ENCODE results near the gene MAPK7. TPM values are rescaled to one million over a fixed set of nuclear protein-coding genes. Genes with fewer than 3 reads are reported as not detected.

The MAPK7 gene
- total and polyA plus RNA-seq, 2 donors (not counting 3 experiments of a cell fraction or from before 2014, with no cell fraction given) = 16.8 to 30.7 TPM

DNA sequence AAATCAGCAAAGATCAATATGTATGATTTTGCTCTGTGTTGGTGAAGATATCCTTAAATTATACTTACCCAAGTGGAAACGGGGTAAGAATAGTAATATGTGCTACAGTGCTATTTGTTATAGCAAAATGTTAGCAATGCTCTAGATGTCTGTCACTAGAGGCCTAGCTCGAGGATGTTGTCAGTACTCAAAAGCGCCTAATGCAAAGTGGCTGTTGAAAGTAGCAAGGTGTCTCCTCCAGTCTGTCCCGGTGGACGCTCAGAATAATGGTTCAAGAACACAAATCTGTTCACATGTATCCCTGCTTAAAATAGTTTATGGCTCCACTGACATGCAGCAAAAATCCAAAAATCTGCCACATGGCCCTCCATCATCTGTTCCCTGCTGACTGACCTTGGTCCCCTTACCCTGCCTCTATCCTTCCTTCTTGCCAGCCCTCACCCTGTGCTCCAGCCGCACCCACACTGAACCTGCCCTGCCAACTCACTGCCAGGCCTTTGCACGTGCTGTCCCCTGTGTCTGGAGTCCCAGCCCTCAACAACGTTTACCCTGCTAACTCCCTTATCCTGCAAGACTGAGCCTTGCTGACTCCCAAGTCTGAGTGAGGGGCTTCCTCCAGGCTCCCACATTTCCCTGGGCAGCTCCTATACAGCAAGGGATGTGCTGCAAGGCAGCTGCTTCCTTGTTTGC lies 23.2 kb downstream of the MAPK7 start:
- Histone ChIP-seq H3K79me2 (ENCODE audit: control insufficient read depth, insufficient read depth, low read length) (no peaks in the 10 kb centered on the region), H3K36me3 (ENCODE audit: control insufficient read depth in 2 of 2, extremely low read depth in 1 of 2, insufficient read depth in 2 of 2, low read length in 2 of 2) (no peaks in the 10 kb centered on the region), H2AFZ (ENCODE audit: low read depth, low read length) (no peak overlapping the region), H3K4me1 (ENCODE audit: control insufficient read depth, extremely low read depth, insufficient read depth, low read length) (peaks cover 10% of the 10 kb centered on the region), H3K27ac (ENCODE audit: insufficient read depth, low read depth, low read length) (no peak overlapping the region), H3K9me1 (replicated peaks; ENCODE audit: control insufficient read depth, extremely low read depth, insufficient read depth, low read length) (no peaks in the 10 kb centered on the region), H3K9ac (replicated peaks; ENCODE audit: extremely low read depth, insufficient read depth, low read length) (no peak overlapping the region), H3K27me3 (ENCODE audit: control insufficient read depth in 2 of 2, insufficient read depth in 2 of 2, low read length in 2 of 2) (no peaks in the 10 kb centered on the region), H3K4me3 (replicated peaks in 1 of 3; ENCODE audit: insufficient read depth in 1 of 3, low read depth in 1 of 3, low read length in 3 of 3) (no peak overlapping the region), H3K9me3 (replicated peaks; ENCODE audit: control insufficient read depth, insufficient read depth, low read length) (no peaks in the 10 kb centered on the region), H4K20me1 (replicated peaks; ENCODE audit: control insufficient read depth, extremely low read depth, insufficient read depth, low read length) (no peaks in the 10 kb centered on the region), H3K4me2 (ENCODE audit: insufficient read depth, low read length) (no peak overlapping the region)
- CTCF ChIA-PET = interaction anchor here (1.4 kb wide), 1 partner anchor 46 kb away, joined by 4 read pairs; no protein-coding TSS in a partner anchor
- DNase-seq (ENCODE audit: low read depth, low spot score) (no peak), FAIRE-seq (no peak)
- TF ChIP-seq POLR2AphosphoS5 (IDR thresholded peaks at IDR 0.05; ENCODE audit: insufficient read depth, low read depth, low read length) (no peak), POLR2A (IDR thresholded peaks at IDR 0.05; ENCODE audit: low read depth, low read length) (no peak), FOS (IDR thresholded peaks at IDR 0.05; ENCODE audit: borderline replicate concordance, insufficient read depth, low read length) (no peak), EZH2 (IDR thresholded peaks at IDR 0.05; ENCODE audit: borderline replicate concordance, low read depth, low read length, severe bottlenecking) (no peak), MYC (IDR thresholded peaks at IDR 0.05; ENCODE audit: low read depth, low read length) (no peak), JUN (IDR thresholded peaks at IDR 0.05; ENCODE audit: borderline replicate concordance, insufficient read depth, insufficient read length, low read depth) (no peak), GATA2 (IDR thresholded peaks at IDR 0.05; ENCODE audit: insufficient read depth, insufficient read length, low read depth, low read length) (no peak)
- TF ChIP-seq, protein P1, sequence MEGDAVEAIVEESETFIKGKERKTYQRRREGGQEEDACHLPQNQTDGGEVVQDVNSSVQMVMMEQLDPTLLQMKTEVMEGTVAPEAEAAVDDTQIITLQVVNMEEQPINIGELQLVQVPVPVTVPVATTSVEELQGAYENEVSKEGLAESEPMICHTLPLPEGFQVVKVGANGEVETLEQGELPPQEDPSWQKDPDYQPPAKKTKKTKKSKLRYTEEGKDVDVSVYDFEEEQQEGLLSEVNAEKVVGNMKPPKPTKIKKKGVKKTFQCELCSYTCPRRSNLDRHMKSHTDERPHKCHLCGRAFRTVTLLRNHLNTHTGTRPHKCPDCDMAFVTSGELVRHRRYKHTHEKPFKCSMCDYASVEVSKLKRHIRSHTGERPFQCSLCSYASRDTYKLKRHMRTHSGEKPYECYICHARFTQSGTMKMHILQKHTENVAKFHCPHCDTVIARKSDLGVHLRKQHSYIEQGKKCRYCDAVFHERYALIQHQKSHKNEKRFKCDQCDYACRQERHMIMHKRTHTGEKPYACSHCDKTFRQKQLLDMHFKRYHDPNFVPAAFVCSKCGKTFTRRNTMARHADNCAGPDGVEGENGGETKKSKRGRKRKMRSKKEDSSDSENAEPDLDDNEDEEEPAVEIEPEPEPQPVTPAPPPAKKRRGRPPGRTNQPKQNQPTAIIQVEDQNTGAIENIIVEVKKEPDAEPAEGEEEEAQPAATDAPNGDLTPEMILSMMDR (IDR thresholded peaks at IDR 0.05; ENCODE audit: extremely low read depth in 1 of 2, insufficient read depth in 1 of 2, low read depth in 1 of 2, low read length in 2 of 2) = no peak
- TF ChIP-seq, protein P2, sequence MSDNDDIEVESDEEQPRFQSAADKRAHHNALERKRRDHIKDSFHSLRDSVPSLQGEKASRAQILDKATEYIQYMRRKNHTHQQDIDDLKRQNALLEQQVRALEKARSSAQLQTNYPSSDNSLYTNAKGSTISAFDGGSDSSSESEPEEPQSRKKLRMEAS (IDR thresholded peaks at IDR 0.05; ENCODE audit: insufficient read depth, insufficient read length) = no peak
- POLR2A ChIA-PET = no interaction called here
- dilution Hi-C loops (cut with MboI; ENCODE audit: extremely low pct_ligation_motif_present, low sequenced_read_pairs) = no loop called here
- intact Hi-C loops (cut with micrococcal nuclease) = no loop called here
- BruUV-seq (replicated peaks) = no TSS peak

Data from endothelial cell of umbilical vein (primary cell).